ENCODE data around the gene IL17RA.
"Not testable (repeated sequence)": the region's sequence is repeated elsewhere in the genome, so short reads cannot be mapped to it uniquely, and the experiment has no call there.

GRCh38 chr22:17147458-17147857, 62.7 kb downstream of the IL17RA start:
- TF ChIP-seq REST (IDR thresholded peaks at IDR 0.05; ENCODE audit: insufficient read depth in 1 of 2, low read depth in 2 of 2, low read length in 1 of 2); CTCF (IDR thresholded peaks at IDR 0.05); POLR2AphosphoS5 (IDR thresholded peaks at IDR 0.05; ENCODE audit: low read depth, low read length); SIN3A (IDR thresholded peaks at IDR 0.05; ENCODE audit: borderline replicate concordance, insufficient read depth, low read depth, low read length); TCF7L2 (IDR thresholded peaks at IDR 0.05; ENCODE audit: low read depth, low read length): not testable (repeated sequence)

All from Panc1 (cell line).